GM13977 (cell line): ENCODE results near the gene YAE1.

Experiments used
- DNase-seq: peaks from one replicate; pipeline ENCODE4 v3.0.0; 2012; ENCODE audit warnings: low spot score
- CTCF ChIP-seq: IDR thresholded peaks from 2 replicates; pipeline ENCODE4 v1.5.1; 2012; ENCODE audit warnings: mild to moderate bottlenecking, control low read depth; ENCODE audit not compliant: insufficient read depth; ENCODE audit errors: extremely low read depth, missing control alignments
- in situ Hi-C: fragments of 300-500 bp; cut with MboI; formaldehyde crosslinking; loops from one replicate; pipeline ENCODE4 v1.12.0; 2022; ENCODE audit warnings: low sequenced_read_pairs, low pct_unique_long_range_greater_than_20kb, mixed read lengths, inconsistent platforms; ENCODE audit not compliant: unreplicated experiment

Gene YAE1, protein sequence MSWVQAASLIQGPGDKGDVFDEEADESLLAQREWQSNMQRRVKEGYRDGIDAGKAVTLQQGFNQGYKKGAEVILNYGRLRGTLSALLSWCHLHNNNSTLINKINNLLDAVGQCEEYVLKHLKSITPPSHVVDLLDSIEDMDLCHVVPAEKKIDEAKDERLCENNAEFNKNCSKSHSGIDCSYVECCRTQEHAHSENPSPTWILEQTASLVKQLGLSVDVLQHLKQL

GRCh38 chr7:39566023-39566921, at the start of gene YAE1:
TSS of gene YAE1 (plus strand) at chr7:39566404. CDS start at chr7:39566419, 15 bp downstream.
- no peak for TF ChIP-seq CTCF
- in situ Hi-C loops: no loop called here
- DNase-seq: peak; percentile 92

DNA sequence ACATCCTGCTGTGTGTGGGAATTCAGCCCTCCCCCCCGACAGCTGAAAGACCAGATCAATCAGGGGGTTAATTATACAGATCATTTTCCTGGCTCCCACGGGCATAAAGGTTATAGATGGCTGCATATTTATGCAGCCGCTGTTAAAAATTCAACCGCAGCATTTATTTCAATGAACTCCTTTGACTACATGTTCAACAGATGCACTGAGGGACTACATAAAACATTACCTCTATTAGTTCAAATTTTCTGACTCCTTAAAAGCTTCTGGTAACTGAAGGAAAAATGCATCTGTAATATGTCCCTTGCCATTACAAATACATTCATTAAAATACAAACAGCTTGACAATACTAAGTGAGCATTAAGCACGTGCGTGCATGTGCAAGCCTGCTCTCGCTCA, 49.7 kb upstream of the YAE1 start:
- TF ChIP-seq CTCF: no peak
- no peak for DNase-seq
- in situ Hi-C loops: no loop called here

GRCh38 chr7:39517240-39517639, 49.0 kb upstream of the YAE1 start:
- in situ Hi-C loops: no loop called here
- DNase-seq: no peak
- no peak for TF ChIP-seq CTCF

DNA sequence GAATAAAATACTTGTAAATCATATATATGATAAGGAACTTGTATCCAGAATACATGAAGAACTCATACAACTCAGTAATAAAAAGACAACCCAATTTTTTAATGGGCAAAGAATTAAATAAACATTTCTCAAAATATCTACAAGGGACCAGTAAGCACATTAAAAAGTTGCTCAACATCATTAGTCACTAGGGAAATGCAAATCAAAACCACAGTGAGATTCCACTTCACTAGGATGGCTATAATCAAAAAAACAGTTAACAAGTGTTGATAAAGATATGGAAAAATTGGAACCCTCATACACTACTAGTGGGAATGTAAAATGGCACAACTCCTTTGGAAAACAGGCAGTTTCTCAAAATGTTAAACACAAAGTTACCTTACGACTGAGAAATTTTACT, 40.3 kb upstream of the YAE1 start:
- TF ChIP-seq CTCF: no peak
- in situ Hi-C loops: no loop called here
- no peak for DNase-seq

- in situ Hi-C loops: no loop called here
- no peak for DNase-seq
- TF ChIP-seq CTCF: no peak
Measured at GRCh38 chr7:39526666-39527065, 39.5 kb upstream of the YAE1 start.

DNA sequence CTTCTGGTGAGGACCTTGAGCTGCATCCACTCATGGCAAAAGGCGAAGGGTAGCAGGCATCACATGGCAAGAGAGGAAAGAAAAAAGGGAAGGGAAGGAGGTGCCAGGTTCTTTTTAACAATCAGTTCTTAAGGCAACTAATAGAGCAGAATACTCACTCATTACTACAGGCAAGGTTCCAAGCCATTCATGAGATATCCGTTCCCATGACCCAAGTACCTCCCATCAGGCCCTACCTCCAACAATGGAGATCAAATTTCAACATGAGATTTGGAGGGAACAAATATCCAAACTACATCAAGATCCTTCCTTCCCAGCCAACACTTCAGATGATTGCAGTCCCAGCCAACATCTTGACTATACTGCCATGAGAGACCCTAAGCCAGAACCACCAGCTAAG, 38.9 kb upstream of the YAE1 start:
- TF ChIP-seq CTCF: no peak
- in situ Hi-C loops: no loop called here
- no peak for DNase-seq
